Measurements from ENCODE around the gene IL12A. TPM values are rescaled to one million over a fixed set of nuclear protein-coding genes. Genes with fewer than 3 reads are reported as not detected.

IL12A gene
- total RNA-seq, 1 donor from 2014 or later: 6.6 TPM

GRCh38 chr3:160038862-160039562 lies 50.4 kb downstream of the IL12A start:
- Histone ChIP-seq H3K4me1 (peaks cover 6% of the 10 kb centered on the region), H3K9me3 (no peaks in the 10 kb centered on the region), H3K27me3 (no peaks in the 10 kb centered on the region), H3K27ac (no peak overlapping the region), H3K36me3 (no peaks in the 10 kb centered on the region), H3K4me3 (peak overlapping the region; percentile 19 to 27)
- intact Hi-C loops (cut with DNase I): no loop called here
- DNase-seq (ENCODE audit: extremely low spot score in 2 of 2): no peak
- no peak for TF ChIP-seq POLR2AphosphoS5 (IDR thresholded peaks at IDR 0.05; ENCODE audit: insufficient read depth in 1 of 2, low read depth in 1 of 2)
- no peak for TF ChIP-seq CTCF (IDR thresholded peaks at IDR 0.05)
- TF ChIP-seq POLR2A (IDR thresholded peaks at IDR 0.05): no peak

GRCh38 chr3:160040181-160040580 lies 51.5 kb downstream of the IL12A start:
- intact Hi-C loops (cut with DNase I): no loop called here
- H3K4me1 ChIP-seq: peaks cover 6% of the 10 kb centered on the region

GRCh38 chr3:160041465-160041864 lies 52.8 kb downstream of the IL12A start:
- no peak overlapping the region for H3K27ac ChIP-seq

More at GRCh38 chr3:160040181-160040580, 51.5 kb downstream of the IL12A start:
- no peak for DNase-seq (ENCODE audit: extremely low spot score in 2 of 2)
- no peak for TF ChIP-seq POLR2AphosphoS5 (IDR thresholded peaks at IDR 0.05; ENCODE audit: insufficient read depth in 1 of 2, low read depth in 1 of 2)
- no peak for TF ChIP-seq CTCF (IDR thresholded peaks at IDR 0.05)
- TF ChIP-seq POLR2A (IDR thresholded peaks at IDR 0.05): no peak
- Histone ChIP-seq H3K4me3 (no peak overlapping the region), H3K9me3 (no peaks in the 10 kb centered on the region), H3K36me3 (no peaks in the 10 kb centered on the region), H3K27ac (no peak overlapping the region), H3K27me3 (no peaks in the 10 kb centered on the region)

GRCh38 chr3:160044121-160044520 lies 55.5 kb downstream of the IL12A start:
- Histone ChIP-seq H3K36me3 (no peaks in the 10 kb centered on the region), H3K27me3 (no peaks in the 10 kb centered on the region), H3K27ac (no peak overlapping the region), H3K9me3 (no peaks in the 10 kb centered on the region), H3K4me1 (peaks cover under 1% of the 10 kb centered on the region), H3K4me3 (no peak overlapping the region)
- intact Hi-C loops (cut with DNase I): no loop called here
- no peak for TF ChIP-seq POLR2AphosphoS5 (IDR thresholded peaks at IDR 0.05; ENCODE audit: insufficient read depth in 1 of 2, low read depth in 1 of 2)
- TF ChIP-seq POLR2A (IDR thresholded peaks at IDR 0.05): no peak
- TF ChIP-seq CTCF (IDR thresholded peaks at IDR 0.05): no peak
- DNase-seq (ENCODE audit: extremely low spot score in 2 of 2): no peak

More at GRCh38 chr3:160041465-160041864, 52.8 kb downstream of the IL12A start:
- Histone ChIP-seq H3K36me3 (no peaks in the 10 kb centered on the region), H3K4me1 (peaks cover 6% of the 10 kb centered on the region), H3K4me3 (no peak overlapping the region), H3K9me3 (no peaks in the 10 kb centered on the region), H3K27me3 (no peaks in the 10 kb centered on the region)
- no peak for DNase-seq (ENCODE audit: extremely low spot score in 2 of 2)
- no peak for TF ChIP-seq POLR2A (IDR thresholded peaks at IDR 0.05)
- intact Hi-C loops (cut with DNase I): no loop called here

Other genes starting within 250 kb of the IL12A start
- 17.7 TPM for gene SCHIP1, start 149.0 kb upstream of the IL12A start, total RNA-seq
- gene C3orf80, start 236.6 kb downstream of the IL12A start, total RNA-seq: not detected

All from vagina (tissue), 2 donors.